Measurements from ENCODE around the gene PTGES3L.
"Not testable (repeated sequence)": the region's sequence is repeated elsewhere in the genome, so short reads cannot be mapped to it uniquely, and the experiment has no call there.

The PTGES3L gene

GRCh38 chr17:42944211-42944610 is 35.7 kb downstream of the PTGES3L start:
- Histone ChIP-seq H3K27me3 (ENCODE audit: control insufficient read depth in 1 of 2, insufficient read depth in 2 of 2, low read length in 2 of 2) (no peaks in the 10 kb centered on the region), H3K4me3 (ENCODE audit: low read depth in 1 of 2, low read length in 2 of 2) (no peak overlapping the region), H3K9me3 (ENCODE audit: control insufficient read depth in 1 of 2, low read length in 2 of 2) (no peaks in the 10 kb centered on the region), H3K36me3 (ENCODE audit: control insufficient read depth in 1 of 2, insufficient read depth in 2 of 2, low read length in 2 of 2) (no peaks in the 10 kb centered on the region), H3K4me1 (ENCODE audit: control insufficient read depth in 1 of 2, insufficient read depth in 2 of 2, low read length in 2 of 2) (no peaks in the 10 kb centered on the region), H3K9ac (ENCODE audit: low read depth in 1 of 2, low read length in 2 of 2) (no peak overlapping the region), H3K27ac (ENCODE audit: low read depth, low read length) (no peak overlapping the region)

GRCh38 chr17:42937712-42938596 is 41.9 kb downstream of the PTGES3L start:
- Histone ChIP-seq H3K27me3 (ENCODE audit: control insufficient read depth in 1 of 2, insufficient read depth in 2 of 2, low read length in 2 of 2) (peaks cover 0 to 3% of the 10 kb centered on the region in 2 donors), H3K4me1 (ENCODE audit: control insufficient read depth in 1 of 2, insufficient read depth in 2 of 2, low read length in 2 of 2) (no peaks in the 10 kb centered on the region), H3K9ac (ENCODE audit: low read depth in 1 of 2, low read length in 2 of 2) (no peak overlapping the region), H3K9me3 (ENCODE audit: control insufficient read depth in 1 of 2, low read length in 2 of 2) (no peaks in the 10 kb centered on the region), H3K4me3 (ENCODE audit: low read depth in 1 of 2, low read length in 2 of 2) (no peak overlapping the region), H3K27ac (ENCODE audit: low read depth, low read length) (no peak overlapping the region), H3K36me3 (ENCODE audit: control insufficient read depth in 1 of 2, insufficient read depth in 2 of 2, low read length in 2 of 2) (no peaks in the 10 kb centered on the region)

- peaks cover 7% of the 10 kb centered on the region in 2 donors for H3K4me1 ChIP-seq (ENCODE audit: control insufficient read depth in 1 of 2, insufficient read depth in 2 of 2, low read length in 2 of 2)
- H3K27ac ChIP-seq (ENCODE audit: low read depth, low read length): no peak overlapping the region
Observed at GRCh38 chr17:42929497-42929844, 50.4 kb downstream of the PTGES3L start.

GRCh38 chr17:42928714-42929496 is 51.0 kb downstream of the PTGES3L start:
- peaks cover 0 to 2% of the 10 kb centered on the region in 2 donors for H3K27me3 ChIP-seq (ENCODE audit: control insufficient read depth in 1 of 2, insufficient read depth in 2 of 2, low read length in 2 of 2)
- H3K9me3 ChIP-seq (ENCODE audit: control insufficient read depth in 1 of 2, low read length in 2 of 2): no peaks in the 10 kb centered on the region
- peaks cover 7% of the 10 kb centered on the region in 2 donors for H3K4me1 ChIP-seq (ENCODE audit: control insufficient read depth in 1 of 2, insufficient read depth in 2 of 2, low read length in 2 of 2)
- no peaks in the 10 kb centered on the region for H3K36me3 ChIP-seq (ENCODE audit: control insufficient read depth in 1 of 2, insufficient read depth in 2 of 2, low read length in 2 of 2)
- H3K4me3 ChIP-seq (ENCODE audit: low read depth in 1 of 2, low read length in 2 of 2): no peak overlapping the region
- H3K27ac ChIP-seq (ENCODE audit: low read depth, low read length): peak overlapping the region; percentile 37
- H3K9ac ChIP-seq (ENCODE audit: low read depth in 1 of 2, low read length in 2 of 2): no peak overlapping the region

More at GRCh38 chr17:42929497-42929844, 50.4 kb downstream of the PTGES3L start:
- Histone ChIP-seq H3K9ac (ENCODE audit: low read depth in 1 of 2, low read length in 2 of 2) (no peak overlapping the region), H3K27me3 (ENCODE audit: control insufficient read depth in 1 of 2, insufficient read depth in 2 of 2, low read length in 2 of 2) (peaks cover 0 to 3% of the 10 kb centered on the region in 2 donors), H3K9me3 (ENCODE audit: control insufficient read depth in 1 of 2, low read length in 2 of 2) (no peaks in the 10 kb centered on the region), H3K36me3 (ENCODE audit: control insufficient read depth in 1 of 2, insufficient read depth in 2 of 2, low read length in 2 of 2) (no peaks in the 10 kb centered on the region), H3K4me3 (ENCODE audit: low read depth in 1 of 2, low read length in 2 of 2) (no peak overlapping the region)

GRCh38 chr17:42924891-42925290 is 55.0 kb downstream of the PTGES3L start:
- Histone ChIP-seq H3K9ac (ENCODE audit: low read depth in 1 of 2, low read length in 2 of 2) (no peak overlapping the region), H3K27ac (ENCODE audit: low read depth, low read length) (no peak overlapping the region), H3K9me3 (ENCODE audit: control insufficient read depth in 1 of 2, low read length in 2 of 2) (no peaks in the 10 kb centered on the region), H3K4me1 (ENCODE audit: control insufficient read depth in 1 of 2, insufficient read depth in 2 of 2, low read length in 2 of 2) (peaks cover 14 to 31% of the 10 kb centered on the region in 2 donors), H3K4me3 (ENCODE audit: low read depth in 1 of 2, low read length in 2 of 2) (no peak overlapping the region), H3K27me3 (ENCODE audit: control insufficient read depth in 1 of 2, insufficient read depth in 2 of 2, low read length in 2 of 2) (no peaks in the 10 kb centered on the region), H3K36me3 (ENCODE audit: control insufficient read depth in 1 of 2, insufficient read depth in 2 of 2, low read length in 2 of 2) (no peaks in the 10 kb centered on the region)

GRCh38 chr17:42923472-42923871 is 56.4 kb downstream of the PTGES3L start:
- peaks cover 22 to 37% of the 10 kb centered on the region in 2 donors for H3K4me1 ChIP-seq (ENCODE audit: control insufficient read depth in 1 of 2, insufficient read depth in 2 of 2, low read length in 2 of 2)
- not testable (repeated sequence) for H3K9ac ChIP-seq (ENCODE audit: low read depth in 1 of 2, low read length in 2 of 2); H3K27me3 ChIP-seq (ENCODE audit: control insufficient read depth in 1 of 2, insufficient read depth in 2 of 2, low read length in 2 of 2); H3K9me3 ChIP-seq (ENCODE audit: control insufficient read depth in 1 of 2, low read length in 2 of 2); H3K4me3 ChIP-seq (ENCODE audit: low read depth in 1 of 2, low read length in 2 of 2); H3K27ac ChIP-seq (ENCODE audit: low read depth, low read length); H3K36me3 ChIP-seq (ENCODE audit: control insufficient read depth in 1 of 2, insufficient read depth in 2 of 2, low read length in 2 of 2)

- Histone ChIP-seq H3K9ac (ENCODE audit: low read depth in 1 of 2, low read length in 2 of 2) (no peak overlapping the region), H3K27ac (ENCODE audit: low read depth, low read length) (no peak overlapping the region), H3K36me3 (ENCODE audit: control insufficient read depth in 1 of 2, insufficient read depth in 2 of 2, low read length in 2 of 2) (no peaks in the 10 kb centered on the region), H3K27me3 (ENCODE audit: control insufficient read depth in 1 of 2, insufficient read depth in 2 of 2, low read length in 2 of 2) (no peaks in the 10 kb centered on the region), H3K9me3 (ENCODE audit: control insufficient read depth in 1 of 2, low read length in 2 of 2) (no peaks in the 10 kb centered on the region), H3K4me1 (ENCODE audit: control insufficient read depth in 1 of 2, insufficient read depth in 2 of 2, low read length in 2 of 2) (peaks cover 23 to 41% of the 10 kb centered on the region in 2 donors), H3K4me3 (ENCODE audit: low read depth in 1 of 2, low read length in 2 of 2) (no peak overlapping the region)
Observed at GRCh38 chr17:42922294-42922693, 57.6 kb downstream of the PTGES3L start.

GRCh38 chr17:42920922-42921321 is 59.0 kb downstream of the PTGES3L start:
- H3K27ac ChIP-seq (ENCODE audit: low read depth, low read length): no peak overlapping the region
- H3K4me1 ChIP-seq (ENCODE audit: control insufficient read depth in 1 of 2, insufficient read depth in 2 of 2, low read length in 2 of 2): peaks cover 25 to 42% of the 10 kb centered on the region in 2 donors
- H3K4me3 ChIP-seq (ENCODE audit: low read depth in 1 of 2, low read length in 2 of 2): no peak overlapping the region
- no peaks in the 10 kb centered on the region for H3K9me3 ChIP-seq (ENCODE audit: control insufficient read depth in 1 of 2, low read length in 2 of 2)
- H3K27me3 ChIP-seq (ENCODE audit: control insufficient read depth in 1 of 2, insufficient read depth in 2 of 2, low read length in 2 of 2): no peaks in the 10 kb centered on the region
- H3K9ac ChIP-seq (ENCODE audit: low read depth in 1 of 2, low read length in 2 of 2): no peak overlapping the region
- H3K36me3 ChIP-seq (ENCODE audit: control insufficient read depth in 1 of 2, insufficient read depth in 2 of 2, low read length in 2 of 2): no peaks in the 10 kb centered on the region

GRCh38 chr17:42920106-42920900 is 59.6 kb downstream of the PTGES3L start:
- Histone ChIP-seq H3K27me3 (ENCODE audit: control insufficient read depth in 1 of 2, insufficient read depth in 2 of 2, low read length in 2 of 2) (no peaks in the 10 kb centered on the region), H3K4me3 (ENCODE audit: low read depth in 1 of 2, low read length in 2 of 2) (no peak overlapping the region), H3K4me1 (ENCODE audit: control insufficient read depth in 1 of 2, insufficient read depth in 2 of 2, low read length in 2 of 2) (peaks cover 25 to 42% of the 10 kb centered on the region in 2 donors), H3K9me3 (ENCODE audit: control insufficient read depth in 1 of 2, low read length in 2 of 2) (no peaks in the 10 kb centered on the region), H3K36me3 (ENCODE audit: control insufficient read depth in 1 of 2, insufficient read depth in 2 of 2, low read length in 2 of 2) (no peaks in the 10 kb centered on the region), H3K9ac (ENCODE audit: low read depth in 1 of 2, low read length in 2 of 2) (no peak overlapping the region), H3K27ac (ENCODE audit: low read depth, low read length) (no peak overlapping the region)

Data from duodenal mucosa (tissue), 2 donors.